Measurements from ENCODE around the gene MCC.

- TF ChIP-seq CTCF (IDR thresholded peaks at IDR 0.05) (no peak), REST (IDR thresholded peaks at IDR 0.05; ENCODE audit: insufficient read depth in 1 of 2, low read depth in 2 of 2, low read length in 1 of 2) (no peak), POLR2AphosphoS5 (IDR thresholded peaks at IDR 0.05; ENCODE audit: low read depth, low read length) (no peak), TCF7L2 (IDR thresholded peaks at IDR 0.05; ENCODE audit: low read depth, low read length) (no peak)
These were observed 229.2 kb downstream of the MCC start for GRCh38 chr5:113259034-113259433.

Measured in Panc1 (cell line).